Skin epidermis (tissue), 12 donors: ENCODE measurements around the gene STAT5A.
A peak's percentile ranks its signal among the peaks of the same experiment; 100 is the strongest.
"Not testable (repeated sequence)": the region's sequence is repeated elsewhere in the genome, so short reads cannot be mapped to it uniquely, and the experiment has no call there.

Experiments used
- H3K27ac ChIP-seq, 21 experiments: fragments of 200-600 bp; sonication (generic) in 11 of 21; one replicate each; pipeline ENCODE4 v1.5.0; 2020; ENCODE audit warnings: mild to moderate bottlenecking in 3 of 21, inconsistent platforms in 2 of 21, moderate library complexity in 2 of 21
- H3K4me3 ChIP-seq, 7 experiments: fragments of 200-600 bp; sonication (generic) in 2 of 7; one replicate each; pipeline ENCODE4 v1.5.0; 2020; ENCODE audit warnings: inconsistent platforms in 2 of 7, mild to moderate bottlenecking in 2 of 7, moderate library complexity in 1 of 7

STAT5A gene

DNA sequence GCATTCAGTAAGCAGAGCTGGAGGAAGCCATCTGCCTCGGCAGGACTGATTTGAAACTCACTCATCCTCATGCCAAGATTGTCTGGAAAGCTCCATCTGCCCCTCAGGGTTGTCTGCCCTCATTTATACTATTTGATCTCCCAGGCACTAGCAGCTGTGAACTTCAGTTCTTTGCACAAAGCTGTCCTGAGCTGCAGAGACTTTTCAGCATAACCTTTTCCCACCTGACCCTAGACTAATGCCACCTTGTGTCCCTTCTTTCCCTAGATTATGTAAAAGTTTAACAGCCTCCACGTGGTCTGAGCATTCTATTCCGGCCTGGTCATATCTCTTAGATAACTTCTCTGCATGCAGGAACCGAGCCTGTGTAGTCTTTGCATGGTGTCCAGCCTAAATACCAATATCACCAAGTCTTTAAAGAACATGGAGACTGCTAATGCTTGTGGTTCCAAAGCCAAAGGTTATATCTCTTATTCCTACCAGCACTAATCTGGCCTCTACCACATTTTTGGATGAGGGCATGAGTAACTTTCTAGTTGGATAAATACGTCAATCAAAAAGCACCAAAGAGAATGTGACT is 29.1 kb downstream of the STAT5A start:
- H3K27ac ChIP-seq: no peak overlapping the region
- no peak overlapping the region for H3K4me3 ChIP-seq

- peak overlapping the region in 1 of 21 experiments; percentile 19 for H3K27ac ChIP-seq
- not testable (repeated sequence) for H3K4me3 ChIP-seq
Measured at GRCh38 chr17:42317967-42318366, 29.7 kb downstream of the STAT5A start.

- H3K27ac ChIP-seq: peak overlapping the region in 5 of 21 experiments; percentile 8 to 67 (median 42)
- H3K4me3 ChIP-seq: no peak overlapping the region
Measured at GRCh38 chr17:42321555-42321954, 33.3 kb downstream of the STAT5A start.

DNA sequence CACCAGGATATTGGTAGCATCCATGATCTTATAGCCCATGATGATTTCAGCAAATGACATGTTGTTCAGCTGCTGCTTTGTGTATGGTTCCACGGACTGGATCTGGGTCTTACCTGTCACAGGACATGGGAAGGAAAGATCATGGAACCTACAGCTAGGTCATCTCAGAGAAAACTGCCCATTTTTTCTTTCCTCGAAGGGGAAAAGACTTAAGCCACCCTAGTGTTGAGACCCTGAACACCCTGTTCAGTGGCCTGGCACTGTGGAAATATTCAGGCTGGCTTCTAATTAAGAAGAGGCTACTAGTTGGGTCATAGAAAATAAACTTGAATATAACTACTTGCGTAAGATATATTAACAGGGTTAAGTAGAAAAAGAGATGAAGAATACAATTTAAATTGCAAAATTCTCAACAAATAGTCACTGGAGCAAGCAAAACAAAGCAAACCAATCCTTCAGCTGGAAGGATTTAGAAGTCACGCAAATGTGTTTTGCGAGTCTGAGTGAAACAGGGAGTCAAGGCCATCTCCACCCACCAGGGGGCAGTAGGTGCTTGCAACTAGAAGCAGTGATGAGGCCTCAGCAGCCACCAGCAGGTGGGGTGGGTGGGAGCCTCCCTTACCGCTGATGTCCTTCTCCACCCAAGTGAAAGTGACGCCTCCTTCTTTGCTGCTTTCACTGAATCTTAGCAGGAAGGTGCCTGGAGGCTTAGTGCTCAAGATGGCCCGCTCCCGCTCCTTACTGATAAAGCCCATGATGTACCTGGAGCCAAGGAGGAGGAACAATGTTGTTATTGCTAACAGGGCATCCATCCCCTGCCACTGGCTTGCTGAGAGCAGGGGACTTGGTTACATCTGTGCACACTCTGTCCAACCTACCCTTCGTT is 34.3 kb downstream of the STAT5A start:
- H3K27ac ChIP-seq: peak overlapping the region in 8 of 21 experiments; percentile 7 to 69 (median 30)
- H3K4me3 ChIP-seq: no peak overlapping the region

GRCh38 chr17:42323268-42323773 is 35.0 kb downstream of the STAT5A start:
- H3K4me3 ChIP-seq: no peak overlapping the region
- peak overlapping the region in 4 of 21 experiments; percentile 12 to 69 (median 38) for H3K27ac ChIP-seq

DNA sequence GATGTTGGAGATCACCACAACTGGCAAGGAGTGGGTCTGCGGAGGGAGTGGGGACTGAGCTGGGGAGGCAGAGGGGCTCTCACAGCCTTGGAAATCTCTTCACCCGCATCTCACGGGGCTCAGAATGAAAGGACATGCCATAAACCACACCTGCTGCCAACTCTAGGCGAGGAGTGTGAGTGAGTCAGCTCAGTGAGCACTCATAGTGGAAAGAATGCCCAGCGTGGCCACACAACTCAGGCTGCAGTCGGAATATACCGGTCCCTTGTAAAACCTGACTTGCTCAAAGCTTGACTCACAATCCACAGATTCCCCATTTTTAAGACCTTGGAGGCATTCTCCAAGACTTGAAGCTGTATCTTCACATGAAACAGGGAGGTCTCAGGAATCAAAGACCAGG is 36.7 kb downstream of the STAT5A start:
- Histone ChIP-seq H3K4me3 (no peak overlapping the region), H3K27ac (peak overlapping the region in 8 of 21 experiments; percentile 10 to 69 (median 26))

GRCh38 chr17:42329025-42329976 is 41.0 kb downstream of the STAT5A start:
- Histone ChIP-seq H3K4me3 (no peak overlapping the region), H3K27ac (peak overlapping the region in 18 of 21 experiments; percentile 3 to 81 (median 64))

DNA sequence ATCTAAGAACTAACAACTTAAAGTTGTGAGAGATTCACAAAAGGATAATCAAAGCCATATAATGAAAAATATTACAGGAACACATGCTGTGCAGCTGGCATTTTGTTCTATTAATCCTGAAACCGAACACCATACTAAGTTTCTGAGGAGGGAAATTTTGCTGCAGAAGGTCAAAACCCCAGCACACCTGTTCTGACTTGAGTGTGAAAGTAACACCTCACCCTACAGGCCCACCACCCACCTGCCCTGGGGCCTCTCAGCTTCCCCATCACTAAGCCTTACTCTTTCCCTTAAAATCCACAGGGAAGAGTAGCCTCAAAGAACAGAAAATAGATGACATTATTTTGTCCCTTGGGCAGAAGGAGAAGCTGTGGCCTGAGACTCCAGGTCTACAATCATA is 44.8 kb downstream of the STAT5A start:
- Histone ChIP-seq H3K4me3 (no peak overlapping the region), H3K27ac (peak overlapping the region in 1 of 21 experiments; percentile 11)

DNA sequence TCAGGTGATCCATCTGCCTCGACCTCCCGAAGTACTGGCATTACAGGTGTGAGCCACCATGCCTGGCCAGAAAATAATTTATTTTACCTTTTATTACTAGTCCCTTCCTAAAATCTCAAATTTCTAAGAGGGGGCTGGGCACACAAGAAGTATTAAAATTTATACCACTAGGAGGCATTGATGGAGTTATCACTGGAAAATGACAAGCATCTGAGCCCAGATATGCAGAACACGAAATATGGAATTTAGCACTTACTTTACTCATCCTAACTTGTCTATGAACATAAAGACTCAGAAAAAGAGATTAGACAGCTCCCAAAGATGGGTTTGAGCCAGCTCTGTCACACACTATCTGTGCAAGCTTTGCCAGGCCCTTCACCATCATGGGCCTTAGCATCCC is 46.4 kb downstream of the STAT5A start:
- H3K4me3 ChIP-seq: no peak overlapping the region
- H3K27ac ChIP-seq: peak overlapping the region in 1 of 21 experiments; percentile 27

GRCh38 chr17:42337442-42337841 is 49.1 kb downstream of the STAT5A start:
- H3K4me3 ChIP-seq: no peak overlapping the region
- peak overlapping the region in 9 of 21 experiments; percentile 2 to 72 (median 46) for H3K27ac ChIP-seq

DNA sequence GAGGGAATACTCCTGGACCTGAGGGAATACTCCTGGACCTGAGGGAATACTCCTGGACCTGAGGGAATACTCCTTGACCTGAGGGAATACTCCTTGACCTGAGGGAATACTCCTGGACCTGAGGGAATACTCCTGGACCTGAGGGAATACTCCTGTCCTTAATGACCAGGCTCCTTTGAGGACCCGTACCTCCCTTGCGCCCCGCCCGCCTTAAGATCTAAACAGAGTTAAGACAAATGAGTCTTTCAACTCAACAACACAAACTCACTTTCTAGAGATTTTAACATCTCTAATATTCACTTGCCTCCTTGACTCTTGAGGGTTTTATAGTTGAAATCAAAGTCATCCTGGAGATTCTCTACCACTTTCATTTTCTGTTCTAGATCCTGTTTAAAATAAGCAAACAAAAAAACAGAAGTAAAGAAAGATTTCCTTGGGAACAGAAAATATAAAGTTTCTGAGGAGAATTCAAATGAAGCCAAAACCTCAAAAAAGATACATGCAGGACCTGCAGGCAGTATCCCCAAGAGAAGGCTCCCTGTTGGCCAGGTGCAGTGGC is 50.2 kb downstream of the STAT5A start:
- Histone ChIP-seq H3K4me3 (no peak overlapping the region), H3K27ac (peak overlapping the region in 7 of 21 experiments; percentile 0 to 73 (median 32))

- Histone ChIP-seq H3K4me3 (no peak overlapping the region), H3K27ac (peak overlapping the region in 1 of 21 experiments; percentile 73)
Measured at GRCh38 chr17:42339221-42339620, 50.9 kb downstream of the STAT5A start.

GRCh38 chr17:42340691-42341127 is 52.4 kb downstream of the STAT5A start:
- H3K27ac ChIP-seq: peak overlapping the region in 4 of 21 experiments; percentile 5 to 61 (median 32)
- no peak overlapping the region for H3K4me3 ChIP-seq

DNA sequence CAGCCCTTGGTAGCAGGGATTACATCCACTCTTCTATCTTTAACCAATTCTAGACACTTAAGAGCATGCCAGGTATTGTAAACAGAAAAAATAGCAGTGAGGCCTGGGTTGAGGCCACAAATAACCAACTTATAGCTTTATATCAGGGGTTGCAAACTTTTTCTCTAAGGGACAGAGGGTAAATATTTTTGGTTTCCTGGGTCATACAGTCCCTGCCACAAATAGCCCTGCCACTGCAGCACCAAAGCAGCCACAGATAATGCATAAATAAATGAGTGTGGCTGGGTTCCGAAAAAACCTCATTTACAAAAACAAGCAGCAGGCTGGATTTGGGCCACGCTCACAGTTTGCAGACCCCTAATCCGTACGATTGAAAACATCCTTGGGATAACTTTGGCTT is 53.3 kb downstream of the STAT5A start:
- Histone ChIP-seq H3K4me3 (no peak overlapping the region), H3K27ac (peak overlapping the region in 3 of 21 experiments; percentile 5 to 59 (median 23))

- H3K27ac ChIP-seq: peak overlapping the region in 3 of 21 experiments; percentile 11 to 54 (median 11)
- no peak overlapping the region for H3K4me3 ChIP-seq
Measured at GRCh38 chr17:42342242-42343008, 54.1 kb downstream of the STAT5A start.

- no peak overlapping the region for H3K4me3 ChIP-seq
- peak overlapping the region in 2 of 21 experiments; percentile 27 to 74 for H3K27ac ChIP-seq
Measured at GRCh38 chr17:42345396-42346073, 57.2 kb downstream of the STAT5A start.

DNA sequence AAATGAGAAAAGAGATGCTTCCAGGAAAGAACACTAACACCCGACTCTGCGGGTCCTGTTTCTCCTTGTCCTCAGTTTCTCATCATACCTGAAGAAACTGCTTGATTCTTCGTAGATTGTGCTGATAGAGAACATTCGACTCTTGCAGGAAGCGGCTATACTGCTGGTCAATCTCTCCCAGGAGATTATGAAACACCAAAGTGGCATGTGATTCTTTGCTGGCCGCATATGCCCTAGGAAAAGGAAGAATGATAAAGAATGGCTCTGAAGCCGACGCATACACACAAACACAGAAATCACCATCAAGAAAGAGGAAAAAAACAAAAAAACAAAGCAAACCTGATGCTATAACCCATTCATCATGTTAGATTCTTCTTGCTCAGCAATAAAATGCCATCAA is 58.2 kb downstream of the STAT5A start:
- Histone ChIP-seq H3K27ac (peak overlapping the region in 1 of 21 experiments; percentile 74), H3K4me3 (no peak overlapping the region)

GRCh38 chr17:42347198-42347597 is 58.9 kb downstream of the STAT5A start:
- peak overlapping the region in 9 of 21 experiments; percentile 10 to 79 (median 46) for H3K27ac ChIP-seq
- no peak overlapping the region for H3K4me3 ChIP-seq
